HepG2 (cell line): ENCODE data around the gene ZNF217. TPM values are rescaled to one million over a fixed set of nuclear protein-coding genes. Genes with fewer than 3 reads are reported as not detected.

Source experiments
- AGO2 ChIP-seq: fragments of 200-400 bp; formaldehyde crosslinking; optimal IDR thresholded peaks from 2 replicates; pipeline ENCODE3; 2017; ENCODE audit warnings: mild to moderate bottlenecking, low read depth, low read length, moderate library complexity
- ARNT ChIP-seq: fragments of 450-650 bp; IDR thresholded peaks from 2 replicates; pipeline ENCODE4 v1.6.1; 2017
- CC2D1A ChIP-seq: sonication (generic); formaldehyde crosslinking; IDR thresholded peaks from 2 replicates; pipeline ENCODE4 v1.8.1; 2023; ENCODE audit warnings: mild to moderate bottlenecking, missing genetic modification reagents
- CHD2 ChIP-seq: IDR thresholded peaks from 2 replicates; pipeline ENCODE4 v1.6.1; 2011; ENCODE audit warnings: low read depth, low read length, improper control_type of control experiment
- ESRRA ChIP-seq: sonication (generic); formaldehyde crosslinking; IDR thresholded peaks from 2 replicates; pipeline ENCODE4 v1.5.1; 2020; ENCODE audit warnings: mild to moderate bottlenecking, low read depth, missing genetic modification reagents
- FOSL2 ChIP-seq: sonication (generic); formaldehyde crosslinking; IDR thresholded peaks from 2 replicates; pipeline ENCODE4 v1.4.0; 2020; ENCODE audit warnings: missing genetic modification reagents
- HMG20A ChIP-seq: IDR thresholded peaks from 2 replicates; pipeline ENCODE4 v1.6.1; 2016; ENCODE audit warnings: borderline replicate concordance
- JDP2 ChIP-seq: sonication (generic); formaldehyde crosslinking; IDR thresholded peaks from 2 replicates; pipeline ENCODE4 v1.8.1; 2022; ENCODE audit warnings: missing genetic modification reagents, borderline replicate concordance
- NCOA2 ChIP-seq: sonication (generic); formaldehyde crosslinking; IDR thresholded peaks from 2 replicates; pipeline ENCODE4 v1.8.0; 2022; ENCODE audit warnings: inconsistent platforms
- NCOR1 ChIP-seq: fragments of 200-600 bp; sonication (generic); IDR thresholded peaks from 2 replicates; pipeline ENCODE4 v1.7.0; 2017; ENCODE audit warnings: antibody characterized with exemption, low read length, borderline replicate concordance
- NRL ChIP-seq: sonication (generic); formaldehyde crosslinking; IDR thresholded peaks from 2 replicates; pipeline ENCODE4 v1.5.0; 2020; ENCODE audit warnings: missing genetic modification reagents, mild to moderate bottlenecking, moderate library complexity, borderline replicate concordance
- RFX5 ChIP-seq: IDR thresholded peaks from 2 replicates; pipeline ENCODE4 v1.6.1; 2011; ENCODE audit warnings: low read depth, low read length, improper control_type of control experiment
- SRSF1 ChIP-seq: fragments of 200-400 bp; formaldehyde crosslinking; optimal IDR thresholded peaks from 2 replicates; pipeline ENCODE3; 2017; ENCODE audit warnings: mild to moderate bottlenecking, low read depth, low read length, moderate library complexity
- SRSF4 ChIP-seq: fragments of 200-400 bp; formaldehyde crosslinking; IDR thresholded peaks from one replicate; pipeline ENCODE4 v1.6.1; 2018; ENCODE audit warnings: mild to moderate bottlenecking, low read depth, low read length, moderate library complexity; ENCODE audit not compliant: poor library complexity, severe bottlenecking
- TRIM24 ChIP-seq: sonication (generic); formaldehyde crosslinking; IDR thresholded peaks from 2 replicates; pipeline ENCODE4 v1.8.0; 2022; ENCODE audit warnings: mild to moderate bottlenecking, missing genetic modification reagents
- ZNF101 ChIP-seq: sonication (generic); formaldehyde crosslinking; IDR thresholded peaks from 2 replicates; pipeline ENCODE4 v1.4.0; 2020; ENCODE audit warnings: mild to moderate bottlenecking, low read depth, missing genetic modification reagents, borderline replicate concordance
- ZNF350 ChIP-seq: sonication (generic); formaldehyde crosslinking; IDR thresholded peaks from 2 replicates; pipeline ENCODE4 v1.4.0; 2020; ENCODE audit warnings: mild to moderate bottlenecking, low read depth, missing genetic modification reagents, borderline replicate concordance
- ZNF484 ChIP-seq: sonication (generic); formaldehyde crosslinking; IDR thresholded peaks from 2 replicates; pipeline ENCODE4 v1.5.1; 2020; ENCODE audit warnings: mild to moderate bottlenecking, low read depth, missing genetic modification reagents, borderline replicate concordance
- ZNF772 ChIP-seq: sonication (generic); formaldehyde crosslinking; IDR thresholded peaks from 2 replicates; pipeline ENCODE4 v1.5.0; 2020; ENCODE audit warnings: mild to moderate bottlenecking, missing genetic modification reagents
- ZNF850 ChIP-seq: sonication (generic); formaldehyde crosslinking; conservative IDR thresholded peaks from 2 replicates; pipeline ENCODE4 v1.9.0; 2021; ENCODE audit warnings: mild to moderate bottlenecking, missing genetic modification reagents
- ZNF891 ChIP-seq: sonication (generic); formaldehyde crosslinking; IDR thresholded peaks from 2 replicates; pipeline ENCODE4 v1.5.0; 2020; ENCODE audit warnings: mild to moderate bottlenecking, missing genetic modification reagents
- polyA plus RNA-seq, 8 experiments: library from polyadenylated mRNA; depleted of rRNA in 3 of 8; stranded (reverse) in 7 of 8; unstranded in 1 of 8; fragments of >200 nt; fragmentation: Illumina TruSeq in 4 of 8; extraction: Trizol in 4 of 8; gene quantifications; 2 replicates each; pipeline versions ENCODE4 v1.2.1 to v1.2.3, GENCODE V29; 2011 to 2016; ENCODE audit warnings: low read depth in 4 of 8, missing spikeins in 1 of 8, mixed read lengths in 1 of 8; ENCODE audit not compliant: insufficient read depth in 1 of 8
- total RNA-seq, 5 experiments: library from RNA; depleted of rRNA; stranded (reverse); fragments of >200 nt; fragmentation: Illumina TruSeq; extraction: Trizol; gene quantifications; 2 replicates each; pipeline ENCODE4 v1.2.3, GENCODE V29; 2016; ENCODE audit warnings: low read depth in 1 of 5
- TF ChIP-seq, protein P1 (sequence below): sonication (generic); formaldehyde crosslinking; IDR thresholded peaks from 2 replicates; pipeline ENCODE4 v1.4.0; 2020; ENCODE audit warnings: mild to moderate bottlenecking, missing genetic modification reagents, borderline replicate concordance
- TF ChIP-seq, protein P2 (sequence below): sonication (generic); formaldehyde crosslinking; IDR thresholded peaks from 2 replicates; pipeline ENCODE4 v1.8.0; 2022; ENCODE audit warnings: mild to moderate bottlenecking, missing genetic modification reagents; ENCODE audit not compliant: insufficient replicate concordance
- TF ChIP-seq, protein P3 (sequence below): sonication (generic); formaldehyde crosslinking; IDR thresholded peaks from 2 replicates; pipeline ENCODE4 v1.4.0; 2020; ENCODE audit warnings: missing genetic modification reagents

The ZNF217 gene
- total and polyA plus RNA-seq, 2 of the 13 experiments (the other 11 are each of a cell fraction or from before 2014, with no cell fraction given): 22.3 to 29.8 TPM

DNA sequence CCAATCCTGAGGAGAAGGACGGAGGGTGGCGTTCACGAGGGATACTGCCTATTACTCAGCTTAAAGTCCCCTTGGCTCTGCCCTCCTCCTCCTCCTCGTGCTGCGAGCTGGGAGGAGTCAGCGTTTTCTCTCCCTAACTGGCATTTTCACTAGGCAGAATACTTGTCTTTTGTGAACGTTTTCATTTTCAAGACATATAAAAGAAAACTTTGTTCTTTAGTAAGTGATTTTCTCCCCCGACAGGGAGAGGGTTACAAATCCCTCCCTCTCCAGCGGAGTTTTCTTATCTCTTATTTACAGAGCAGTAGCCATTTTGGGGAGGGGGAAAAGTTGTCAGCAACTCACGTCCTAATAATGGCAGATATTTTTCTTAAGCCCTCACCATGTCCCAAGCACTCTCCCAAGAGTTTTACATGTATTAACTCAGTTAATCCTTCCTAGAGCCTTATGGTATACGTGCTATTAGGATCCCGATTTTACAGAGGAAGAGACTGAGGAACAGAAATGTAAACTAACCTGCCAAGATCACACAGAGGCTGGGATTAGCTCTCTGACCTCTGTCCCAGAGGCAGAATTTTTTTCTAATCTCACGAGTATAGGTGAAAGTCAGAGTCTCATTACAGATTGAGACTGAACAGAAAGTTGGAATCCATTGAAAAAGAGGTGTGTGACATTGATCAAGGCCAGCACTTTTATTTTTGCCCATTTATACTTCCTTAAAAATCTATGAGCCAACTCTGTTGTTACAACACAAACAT is 30.0 kb upstream of the ZNF217 start (continued):
- TF ChIP-seq ZNF350 (CRISPR knock-in tag) (no peak), JDP2 (no peak), RFX5 (no peak), ZNF101 (CRISPR knock-in tag) (no peak), NCOA2 (CRISPR knock-in tag) (peak; percentile 58), SRSF4 (no peak), FOSL2 (CRISPR knock-in tag) (peak; percentile 70), SRSF1 (no peak), ZNF850 (no peak), NRL (CRISPR knock-in tag) (no peak), CHD2 (peak; percentile 61; the same call in 1 of the 2 replicates), ESRRA (peak; percentile 52), ZNF772 (CRISPR knock-in tag) (peak; percentile 51; the same call in 1 of the 2 replicates), NCOR1 (peak; percentile 47; the same call in 1 of the 2 replicates), TRIM24 (no peak), HMG20A (CRISPR knock-in tag) (peak; percentile 61; the same call in 1 of the 2 replicates), ZNF891 (CRISPR knock-in tag) (no peak), CC2D1A (CRISPR knock-in tag) (no peak), ZNF484 (CRISPR knock-in tag) (no peak), AGO2 (no peak), ARNT (no peak)
- TF ChIP-seq, protein P1, sequence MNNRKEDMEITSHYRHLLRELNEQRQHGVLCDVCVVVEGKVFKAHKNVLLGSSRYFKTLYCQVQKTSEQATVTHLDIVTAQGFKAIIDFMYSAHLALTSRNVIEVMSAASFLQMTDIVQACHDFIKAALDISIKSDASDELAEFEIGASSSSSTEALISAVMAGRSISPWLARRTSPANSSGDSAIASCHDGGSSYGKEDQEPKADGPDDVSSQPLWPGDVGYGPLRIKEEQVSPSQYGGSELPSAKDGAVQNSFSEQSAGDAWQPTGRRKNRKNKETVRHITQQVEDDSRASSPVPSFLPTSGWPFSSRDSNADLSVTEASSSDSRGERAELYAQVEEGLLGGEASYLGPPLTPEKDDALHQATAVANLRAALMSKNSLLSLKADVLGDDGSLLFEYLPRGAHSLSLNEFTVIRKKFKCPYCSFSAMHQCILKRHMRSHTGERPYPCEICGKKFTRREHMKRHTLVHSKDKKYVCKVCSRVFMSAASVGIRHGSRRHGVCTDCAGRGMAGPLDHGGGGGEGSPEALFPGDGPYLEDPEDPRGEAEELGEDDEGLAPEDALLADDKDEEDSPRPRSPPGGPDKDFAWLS: no peak
- TF ChIP-seq, protein P2, sequence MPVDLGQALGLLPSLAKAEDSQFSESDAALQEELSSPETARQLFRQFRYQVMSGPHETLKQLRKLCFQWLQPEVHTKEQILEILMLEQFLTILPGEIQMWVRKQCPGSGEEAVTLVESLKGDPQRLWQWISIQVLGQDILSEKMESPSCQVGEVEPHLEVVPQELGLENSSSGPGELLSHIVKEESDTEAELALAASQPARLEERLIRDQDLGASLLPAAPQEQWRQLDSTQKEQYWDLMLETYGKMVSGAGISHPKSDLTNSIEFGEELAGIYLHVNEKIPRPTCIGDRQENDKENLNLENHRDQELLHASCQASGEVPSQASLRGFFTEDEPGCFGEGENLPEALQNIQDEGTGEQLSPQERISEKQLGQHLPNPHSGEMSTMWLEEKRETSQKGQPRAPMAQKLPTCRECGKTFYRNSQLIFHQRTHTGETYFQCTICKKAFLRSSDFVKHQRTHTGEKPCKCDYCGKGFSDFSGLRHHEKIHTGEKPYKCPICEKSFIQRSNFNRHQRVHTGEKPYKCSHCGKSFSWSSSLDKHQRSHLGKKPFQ (CRISPR knock-in tag): peak; percentile 71
- TF ChIP-seq, protein P3, sequence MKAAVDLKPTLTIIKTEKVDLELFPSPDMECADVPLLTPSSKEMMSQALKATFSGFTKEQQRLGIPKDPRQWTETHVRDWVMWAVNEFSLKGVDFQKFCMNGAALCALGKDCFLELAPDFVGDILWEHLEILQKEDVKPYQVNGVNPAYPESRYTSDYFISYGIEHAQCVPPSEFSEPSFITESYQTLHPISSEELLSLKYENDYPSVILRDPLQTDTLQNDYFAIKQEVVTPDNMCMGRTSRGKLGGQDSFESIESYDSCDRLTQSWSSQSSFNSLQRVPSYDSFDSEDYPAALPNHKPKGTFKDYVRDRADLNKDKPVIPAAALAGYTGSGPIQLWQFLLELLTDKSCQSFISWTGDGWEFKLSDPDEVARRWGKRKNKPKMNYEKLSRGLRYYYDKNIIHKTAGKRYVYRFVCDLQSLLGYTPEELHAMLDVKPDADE (CRISPR knock-in tag): no peak
